Renal pelvis (tissue), 4 donors: Measurements from ENCODE around the gene PPP1R15B. TPM values are rescaled to one million over a fixed set of nuclear protein-coding genes. Genes with fewer than 3 reads are reported as not detected.
"Not testable (repeated sequence)": the region's sequence is repeated elsewhere in the genome, so short reads cannot be mapped to it uniquely, and the experiment has no call there.

Experiments
- DNase-seq: peaks from one replicate; pipeline ENCODE4 v3.0.0-alpha.2; 2013
- polyA plus RNA-seq, 3 donors: library from polyadenylated mRNA; unstranded; fragments of 120-200 nt; gene quantifications; one replicate each; pipeline ENCODE4 v1.2.1, GENCODE V29; 2013; ENCODE audit not compliant: insufficient read length in 3 of 3

Gene PPP1R15B
- polyA plus RNA-seq, 3 donors: 33.8 to 40.9 (median 38.6) TPM

DNA sequence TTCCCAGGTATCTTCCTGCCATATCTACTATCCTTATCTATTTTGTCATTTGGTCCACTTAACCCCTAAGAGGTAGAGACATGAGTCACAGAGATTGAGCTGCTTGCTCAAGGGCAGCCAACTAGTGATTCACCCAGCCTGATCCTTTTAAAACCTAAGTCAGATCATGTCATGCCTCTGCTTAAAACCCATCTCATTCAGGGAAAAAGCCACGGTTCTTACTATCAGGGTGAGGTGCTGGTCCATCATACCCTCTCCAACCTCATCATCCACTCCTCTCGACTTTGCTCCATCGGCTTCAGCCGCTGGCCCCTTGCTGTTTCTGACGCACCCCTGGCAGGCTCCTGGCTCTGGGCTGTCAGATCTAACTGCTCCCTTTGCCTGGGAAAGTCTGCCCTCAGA lies 14.4 kb upstream of the PPP1R15B start:
- DNase-seq: no peak

DNA sequence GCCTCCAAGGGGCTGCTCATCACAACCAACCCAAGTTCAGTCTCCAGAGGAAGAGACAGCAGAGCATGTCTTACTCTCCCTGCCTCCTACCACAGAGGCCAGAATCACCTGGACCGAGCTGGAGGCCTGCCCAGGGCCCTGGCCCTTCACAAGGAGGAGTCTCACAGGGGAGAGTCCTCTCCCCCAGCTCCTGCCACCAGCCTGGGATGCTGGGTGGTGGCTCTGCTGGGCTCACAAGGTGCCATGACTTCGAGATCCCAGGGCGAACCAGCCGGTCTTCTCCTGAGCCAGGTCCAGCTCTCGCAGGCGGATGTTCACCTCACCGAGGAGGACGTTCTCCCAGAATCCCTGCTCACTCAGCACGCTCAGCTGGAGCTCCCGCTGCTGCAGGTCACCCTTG lies 13.0 kb upstream of the PPP1R15B start:
- no peak for DNase-seq

DNA sequence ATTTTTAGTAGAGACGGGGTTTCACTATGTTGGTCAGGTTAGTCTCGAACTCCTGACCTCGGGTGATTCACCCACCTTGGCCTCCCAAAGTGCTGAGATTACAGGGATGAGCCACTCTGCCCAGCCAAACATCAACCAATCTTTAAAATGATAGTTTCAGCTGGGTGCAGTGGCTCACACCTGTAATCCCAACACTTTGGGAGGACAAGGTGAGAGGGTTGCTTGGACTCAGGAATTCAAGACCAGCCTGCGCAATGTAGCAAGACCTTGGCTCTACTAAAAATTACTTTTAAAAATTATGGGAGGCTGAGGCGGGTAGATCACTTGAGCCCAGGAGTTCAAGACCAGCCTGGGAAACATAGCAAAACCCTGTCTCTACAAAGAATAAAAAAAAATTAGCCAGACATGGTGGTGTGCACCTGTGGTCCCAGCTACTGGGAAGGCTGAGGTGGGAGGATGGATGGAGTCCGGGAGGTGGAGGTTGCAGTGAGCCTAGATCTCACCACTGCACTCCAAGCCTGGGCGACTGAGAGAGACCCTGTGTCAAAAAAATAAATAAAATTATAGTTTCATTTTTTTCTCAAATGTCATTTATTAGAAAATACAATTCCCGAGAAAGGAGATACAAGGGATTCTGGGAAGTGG lies 10.6 kb upstream of the PPP1R15B start:
- not testable (repeated sequence) for DNase-seq

DNA sequence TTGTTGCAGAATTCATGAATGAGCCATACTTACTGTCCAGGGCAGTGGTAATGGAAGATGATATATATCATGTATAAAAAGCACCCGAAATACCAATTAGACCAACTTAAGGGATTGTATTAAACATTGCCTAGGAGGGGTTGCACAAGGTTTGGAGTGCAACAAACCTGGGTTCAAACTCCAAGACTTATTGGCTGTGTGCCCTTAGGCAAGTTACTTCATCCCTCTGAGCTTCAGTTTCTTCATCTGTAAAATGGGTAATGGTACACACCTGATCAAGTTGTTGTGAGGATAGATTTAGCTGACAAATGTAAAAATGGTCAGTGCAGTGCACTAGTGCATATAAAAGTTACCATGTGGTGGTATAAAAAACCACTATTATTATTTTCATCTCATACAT lies 9.8 kb upstream of the PPP1R15B start:
- no peak for DNase-seq

DNA sequence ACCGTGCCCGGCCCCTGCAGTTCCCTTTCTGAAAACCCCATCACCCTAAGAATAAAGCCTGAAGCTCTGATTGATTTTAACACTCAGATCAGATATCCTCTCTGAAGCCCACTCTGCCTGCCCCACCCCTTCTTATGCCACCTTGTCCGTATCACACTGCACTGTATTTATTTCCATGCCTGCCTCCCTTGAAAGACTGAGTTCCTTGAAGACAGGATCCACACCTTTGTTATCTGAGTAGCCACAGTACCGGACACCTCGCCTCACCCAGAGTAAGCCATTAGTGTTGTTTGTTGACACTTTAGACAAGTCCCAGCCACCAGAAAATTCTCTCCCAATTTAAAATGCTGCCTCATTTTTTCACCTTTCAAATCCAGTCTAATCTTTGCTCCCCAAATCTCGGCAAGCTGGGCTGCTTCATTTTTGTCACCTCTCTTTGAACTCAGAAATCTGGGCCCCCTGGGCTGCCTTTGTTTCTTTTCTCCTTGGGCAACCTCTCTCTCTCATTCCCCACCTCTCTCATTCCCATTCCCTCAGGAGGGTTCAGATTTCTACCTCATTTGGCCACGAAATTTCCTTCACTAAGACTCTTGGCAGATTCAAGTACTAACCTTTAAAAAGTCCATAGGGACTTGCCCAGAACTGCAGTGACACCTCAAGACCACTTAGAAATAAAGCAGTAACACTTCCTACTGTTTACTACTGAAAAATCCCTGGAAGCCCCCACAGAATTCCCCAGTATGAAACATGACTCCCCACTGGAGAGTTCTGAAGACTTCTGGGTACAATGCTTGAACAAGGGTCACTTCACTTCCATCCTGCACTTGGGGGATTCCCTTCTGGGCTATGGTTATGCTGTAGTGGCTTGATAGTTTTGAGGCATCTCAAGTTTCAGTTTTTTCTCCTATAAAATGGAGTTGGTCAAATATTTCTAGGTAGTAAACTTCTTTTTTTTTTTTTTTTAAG lies 8.7 kb upstream of the PPP1R15B start:
- DNase-seq: no peak

DNA sequence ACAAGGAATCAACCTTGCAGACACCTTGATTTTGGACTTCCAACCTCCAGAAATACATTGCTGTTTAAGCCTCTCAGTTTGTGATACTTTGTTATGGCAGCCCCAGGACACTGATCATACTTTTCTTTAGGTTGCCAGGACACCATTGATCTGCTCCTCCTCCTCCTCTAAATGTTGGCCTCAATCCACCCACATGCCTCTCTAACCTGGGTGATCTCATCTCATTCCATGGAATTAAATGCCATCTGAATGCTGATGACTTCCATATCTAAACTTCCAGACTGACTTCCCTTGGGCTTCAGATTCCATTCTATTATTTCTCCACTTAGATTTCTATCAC lies 7.4 kb upstream of the PPP1R15B start:
- DNase-seq: no peak

DNA sequence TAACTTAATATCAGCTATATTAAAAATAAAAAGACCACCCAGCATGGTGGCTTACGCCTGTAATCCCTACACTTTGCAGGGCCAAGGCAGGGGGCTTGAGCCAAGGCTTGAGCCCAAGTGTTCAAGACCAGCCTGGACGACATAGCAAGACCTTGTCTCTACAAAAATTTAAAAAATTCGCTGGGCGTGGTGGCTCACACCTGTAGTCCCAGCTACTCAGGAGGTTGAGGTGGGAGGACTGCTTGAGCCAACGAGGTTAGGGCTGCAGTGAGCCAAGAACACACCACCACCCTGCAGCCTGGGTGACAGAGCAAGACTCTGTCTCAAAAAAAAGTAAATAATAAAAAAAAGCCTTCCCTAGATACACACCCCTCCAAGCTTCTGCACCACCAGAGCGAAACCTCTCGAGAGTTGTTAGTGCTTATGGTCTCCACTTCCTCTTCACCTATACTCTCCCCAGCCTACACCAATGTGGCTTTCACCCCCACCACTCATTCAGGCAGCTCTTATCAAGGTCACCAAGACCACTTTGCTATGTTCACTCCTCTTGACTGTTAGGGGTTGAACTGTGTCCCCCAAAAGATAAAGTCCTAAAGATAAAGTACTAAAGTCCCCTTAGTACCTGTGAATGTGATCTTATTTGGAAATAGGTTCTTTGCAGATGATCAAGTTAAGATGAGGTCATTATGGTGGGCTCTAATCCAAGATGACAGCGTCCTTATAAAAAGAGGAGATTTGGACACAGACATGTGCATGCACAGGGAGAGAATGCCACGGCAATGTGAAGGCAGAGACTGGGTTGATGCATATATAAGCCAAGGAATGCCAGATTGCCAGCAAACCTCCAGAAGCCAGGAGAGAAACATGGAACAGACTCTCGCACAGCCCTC lies 6.8 kb upstream of the PPP1R15B start:
- DNase-seq: no peak

DNA sequence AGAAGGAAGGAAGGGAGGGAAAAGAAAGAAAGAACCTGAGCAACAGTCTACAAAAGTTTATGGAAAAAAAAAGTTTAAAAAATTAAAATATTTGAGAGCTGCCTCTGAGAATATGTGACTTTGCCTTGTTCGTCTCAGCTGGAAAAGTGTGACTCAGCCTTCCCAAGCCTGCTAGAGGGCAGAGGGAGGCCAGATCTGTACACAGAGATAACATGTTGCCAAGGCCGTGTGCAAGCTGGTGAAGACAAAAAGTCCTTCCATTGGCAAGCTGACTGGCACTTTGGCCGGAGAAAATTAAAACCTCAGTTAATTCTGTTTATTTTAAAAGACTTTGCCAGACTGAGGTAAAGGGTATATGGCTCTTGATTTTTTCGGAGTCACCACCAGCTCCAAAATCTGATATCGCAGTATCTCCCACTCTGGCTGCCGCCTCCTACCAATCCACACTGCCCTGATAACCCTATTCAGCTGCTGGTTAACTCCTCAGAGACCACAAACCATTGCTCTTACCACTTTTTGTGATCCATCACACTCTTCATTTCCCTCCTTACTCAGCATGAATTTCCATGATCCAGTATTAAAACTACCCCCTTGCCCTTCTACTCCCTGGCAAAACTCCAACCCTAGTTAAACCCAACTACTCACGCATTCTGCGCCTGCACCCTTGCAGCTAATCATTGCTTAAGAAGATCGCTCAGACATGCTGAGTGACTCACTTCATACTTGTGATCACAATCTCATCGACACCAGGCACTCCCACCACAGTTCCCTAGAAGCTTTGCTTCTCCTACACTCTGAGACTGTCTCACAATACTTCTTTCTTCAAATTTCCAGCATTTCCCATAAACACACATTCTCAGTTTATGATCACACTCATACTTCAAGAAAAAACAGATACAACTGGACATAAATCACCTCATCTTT lies 5.7 kb upstream of the PPP1R15B start:
- peak; percentile 56 for DNase-seq

DNA sequence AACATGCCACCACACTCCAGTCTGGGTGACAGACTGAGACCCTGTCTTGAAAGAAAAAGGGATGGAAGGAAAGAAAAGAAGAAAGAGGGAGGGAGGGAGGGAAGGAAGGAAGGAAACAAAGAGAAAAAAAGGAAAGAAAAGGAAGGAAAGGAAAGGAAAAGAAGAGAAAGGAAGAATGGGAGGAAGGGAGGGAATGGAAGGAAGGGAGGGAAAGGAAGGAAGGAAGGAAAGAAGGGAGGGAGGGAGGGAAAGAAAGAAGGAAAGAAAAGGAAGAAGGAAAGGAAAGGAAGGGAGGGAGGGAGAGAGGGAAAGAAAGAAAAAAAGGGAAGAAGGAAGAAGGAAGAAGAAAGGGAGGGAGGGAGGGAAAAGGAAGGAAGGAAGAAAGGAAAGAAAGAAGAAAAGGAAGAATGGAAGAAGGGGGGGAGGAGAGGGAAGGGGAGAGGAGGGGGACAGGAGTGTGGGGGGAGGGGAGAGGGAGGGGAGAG lies 5.0 kb upstream of the PPP1R15B start:
- DNase-seq: no peak

DNA sequence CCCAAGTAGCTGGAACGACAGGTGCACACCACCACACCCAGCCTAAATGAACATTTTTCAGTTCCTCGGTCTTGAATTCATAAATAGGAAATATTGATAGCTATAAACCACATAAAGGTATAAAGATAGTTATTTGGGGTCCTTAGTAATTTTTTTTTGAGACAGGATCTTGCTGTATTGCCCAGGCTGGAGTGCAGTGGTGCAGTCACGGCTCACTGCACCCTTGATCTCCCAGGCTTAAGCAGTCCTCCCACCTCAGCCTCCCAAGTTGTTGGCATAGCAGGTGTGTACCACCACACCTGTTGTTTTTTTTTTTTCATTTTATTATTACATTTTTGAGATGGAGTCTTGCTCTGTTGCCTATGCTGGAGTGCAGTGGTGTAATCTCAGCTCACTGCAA lies 3.7 kb upstream of the PPP1R15B start:
- no peak for DNase-seq

DNA sequence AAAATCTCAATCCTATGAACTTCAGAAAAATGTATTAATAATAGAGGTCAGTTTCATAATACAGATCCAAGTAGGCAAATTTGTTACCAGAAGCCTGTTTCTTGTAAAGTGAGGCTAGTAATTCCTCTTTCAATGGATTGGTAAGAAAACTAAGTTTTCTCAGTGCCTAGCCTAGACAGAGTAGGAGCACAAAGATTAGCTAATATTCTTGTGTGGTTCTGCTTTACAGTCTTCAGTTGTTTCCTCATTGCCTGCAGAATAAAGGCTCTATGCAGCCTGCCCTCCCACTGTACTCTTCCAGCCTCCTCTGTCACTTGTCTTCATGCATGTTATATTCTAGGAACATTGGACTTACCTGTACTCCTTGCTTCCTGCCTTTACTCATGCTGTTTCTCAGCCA lies 2.4 kb upstream of the PPP1R15B start:
- DNase-seq: no peak

DNA sequence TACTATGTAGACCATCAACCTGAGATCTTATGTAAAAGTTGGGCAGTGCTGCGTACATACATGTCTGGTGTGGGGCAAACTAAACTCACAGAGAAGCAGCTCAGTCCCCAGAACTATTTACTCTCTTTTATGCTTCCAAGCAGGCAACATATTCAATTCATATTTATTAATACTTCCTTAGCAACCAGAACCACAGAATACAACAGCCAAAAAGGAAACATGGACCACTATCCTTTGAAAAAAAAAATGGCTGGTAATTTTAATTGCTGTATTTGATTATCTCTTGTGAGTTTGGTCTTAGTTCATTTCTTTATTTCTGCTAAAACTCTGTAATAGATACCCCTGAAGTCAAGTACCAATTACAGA lies 1.5 kb upstream of the PPP1R15B start:
- DNase-seq: no peak

DNA sequence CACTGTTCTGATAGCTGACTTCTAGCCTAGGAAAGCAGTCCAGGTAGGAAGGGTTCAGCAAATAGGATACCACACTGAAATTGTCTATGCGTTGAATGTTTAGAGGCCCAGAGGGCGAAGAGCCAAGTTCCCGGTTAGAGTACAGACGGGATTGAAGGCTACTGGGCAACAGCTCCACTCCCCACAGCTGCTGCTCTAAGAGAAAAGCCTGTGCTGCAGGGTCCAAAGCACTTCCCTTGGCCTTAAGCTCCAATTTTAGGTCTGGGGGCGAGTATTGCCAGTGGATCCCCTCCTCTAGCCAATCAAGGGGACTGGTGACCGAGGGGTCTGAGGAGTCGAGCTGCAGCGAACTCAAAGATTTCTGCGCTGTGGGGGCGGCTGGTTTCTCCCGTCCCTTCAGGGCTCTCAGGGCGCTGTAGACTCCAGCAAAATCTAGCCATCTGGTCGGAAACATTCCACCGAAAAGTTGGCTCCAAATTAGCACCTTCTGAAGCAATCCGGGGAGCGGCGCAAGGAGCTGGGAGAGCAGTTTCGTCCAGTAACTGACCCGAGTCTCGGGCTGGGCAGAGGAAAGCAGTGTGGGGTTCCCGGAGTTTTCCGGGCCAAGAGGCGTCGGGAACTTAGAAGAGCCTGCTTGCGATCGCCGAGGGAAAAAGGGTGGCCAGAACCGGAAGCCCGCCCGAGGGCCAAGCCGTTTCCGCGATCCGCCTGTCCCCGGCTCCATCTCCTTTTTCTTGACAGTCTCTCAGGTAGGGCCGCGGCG lies 748 bp downstream of the PPP1R15B start:
- DNase-seq: peak; percentile 53

DNA sequence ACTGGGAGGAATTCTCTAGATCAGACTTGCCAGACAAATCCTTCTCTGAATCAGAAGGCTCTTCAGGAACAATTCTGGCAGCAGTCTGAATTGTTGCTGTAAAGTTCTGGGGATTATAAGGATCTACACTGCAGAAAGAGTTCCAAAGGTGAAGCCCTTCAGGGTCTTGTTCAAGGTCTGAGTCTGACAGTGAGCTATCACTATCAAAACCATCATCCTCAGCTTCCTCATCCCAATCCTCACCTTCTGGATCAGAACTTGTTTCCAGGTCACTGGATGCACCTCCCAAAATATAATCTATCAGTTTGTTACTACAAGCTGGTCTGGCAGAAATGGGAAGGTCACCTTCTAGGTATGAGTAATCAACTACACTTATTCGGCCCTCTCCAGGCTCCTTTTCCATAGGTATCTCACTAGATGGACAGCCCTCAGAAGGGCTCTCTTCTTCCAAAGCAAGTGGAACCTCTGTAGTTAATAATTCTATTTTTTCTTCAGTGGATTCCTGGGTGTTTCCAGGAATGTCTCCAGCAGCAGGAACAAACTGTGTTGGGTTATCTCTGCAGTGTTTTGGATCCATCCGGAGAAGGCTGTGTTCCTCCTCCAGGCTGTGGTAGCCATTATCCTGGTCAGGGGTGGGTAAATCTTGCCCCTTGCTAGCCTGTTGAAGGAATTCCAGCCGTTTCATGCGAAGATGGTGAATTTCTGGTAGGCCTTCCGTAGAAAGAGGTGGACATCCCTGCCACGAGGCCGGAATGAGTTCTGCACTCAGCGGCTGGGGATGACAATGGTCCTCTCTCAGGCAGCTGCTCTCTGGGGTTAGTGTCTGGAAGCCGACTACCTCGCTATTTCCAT lies 1.6 kb downstream of the PPP1R15B start:
- no peak for DNase-seq

DNA sequence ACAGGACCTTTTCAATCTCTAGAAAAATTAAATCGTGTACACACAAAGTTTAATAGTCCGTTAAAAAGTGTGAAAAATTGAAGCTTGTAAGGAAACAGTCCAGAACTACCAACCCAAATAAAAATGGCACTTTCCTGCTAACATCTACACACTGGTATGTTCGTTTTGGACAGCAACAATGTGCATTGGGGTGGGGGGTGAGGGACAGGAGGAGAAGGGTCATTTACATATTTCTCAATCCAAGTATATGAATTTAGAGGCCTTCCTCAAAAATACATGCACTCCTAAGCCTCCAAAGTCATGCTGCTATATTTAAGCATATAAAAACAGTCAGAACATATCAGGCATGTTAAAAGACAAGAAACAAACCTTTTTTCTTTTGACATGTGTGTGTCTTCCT lies 2.5 kb downstream of the PPP1R15B start:
- no peak for DNase-seq

DNA sequence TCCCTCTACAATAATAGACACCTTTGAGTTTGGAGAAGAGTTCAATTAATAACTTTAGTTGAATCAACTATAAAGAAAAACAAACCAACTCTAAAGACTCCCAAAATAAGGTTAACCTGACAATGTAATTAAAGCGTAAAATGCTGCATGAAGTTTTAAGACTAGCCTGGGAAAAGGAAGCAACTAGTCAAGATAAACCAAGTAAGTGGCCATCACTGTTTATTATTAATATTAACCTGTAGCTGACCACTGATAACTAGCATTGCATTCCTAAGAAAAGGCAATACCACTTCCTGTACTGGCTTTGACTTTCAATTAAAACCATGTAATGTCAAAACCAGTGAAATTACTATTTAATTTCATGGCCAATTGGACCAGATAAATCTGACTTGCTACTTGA lies 3.0 kb downstream of the PPP1R15B start:
- DNase-seq: no peak

DNA sequence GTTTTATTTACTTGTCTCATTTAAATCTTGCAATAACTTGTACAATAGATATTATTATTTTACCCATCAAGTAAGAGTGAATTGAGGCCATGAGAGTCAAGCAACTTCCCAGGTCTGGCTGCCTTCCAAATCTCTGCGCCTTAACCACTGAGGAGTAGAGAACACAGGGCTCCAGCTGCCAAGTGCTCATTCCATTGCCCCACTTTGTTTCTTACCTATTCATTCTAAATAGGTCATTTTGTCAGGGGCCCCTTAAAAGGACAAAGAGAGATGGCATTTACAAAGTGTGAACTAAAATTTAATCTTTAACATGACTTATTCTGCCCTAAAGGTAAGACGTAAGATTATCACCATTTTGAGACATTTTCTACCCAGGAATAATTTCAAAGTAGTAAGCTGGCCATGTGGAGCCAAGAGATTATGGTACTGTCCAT lies 3.5 kb downstream of the PPP1R15B start:
- peak; percentile 48 for DNase-seq

DNA sequence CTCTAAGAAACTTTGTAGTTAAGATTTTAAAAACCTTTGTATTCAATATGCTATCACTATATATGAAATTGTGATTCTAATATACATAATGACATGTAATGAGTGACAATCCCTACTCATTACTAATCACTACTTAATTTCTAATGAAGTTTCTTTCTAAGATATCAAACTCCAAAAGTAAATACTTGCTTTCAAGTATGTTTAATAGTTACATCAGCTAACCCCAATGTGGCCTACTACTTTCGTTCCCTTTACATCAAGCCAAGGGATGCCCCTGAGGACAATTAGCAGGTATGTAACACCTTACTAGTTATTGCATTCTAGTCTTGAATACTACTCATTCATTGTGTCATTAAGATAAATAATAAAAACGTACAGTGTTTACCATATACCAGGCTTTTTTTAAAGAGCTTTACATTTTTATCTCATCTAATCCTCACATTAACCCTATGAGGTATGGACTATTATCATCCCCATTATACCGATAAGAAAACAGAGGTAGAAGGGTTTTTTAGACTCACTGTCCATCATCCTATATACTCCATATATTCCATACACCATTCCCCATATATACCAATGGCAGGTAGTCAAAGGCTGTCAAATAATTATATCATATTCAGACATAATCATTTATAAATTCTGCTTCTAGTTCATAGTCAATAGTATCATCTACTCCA lies 4.2 kb downstream of the PPP1R15B start:
- no peak for DNase-seq

DNA sequence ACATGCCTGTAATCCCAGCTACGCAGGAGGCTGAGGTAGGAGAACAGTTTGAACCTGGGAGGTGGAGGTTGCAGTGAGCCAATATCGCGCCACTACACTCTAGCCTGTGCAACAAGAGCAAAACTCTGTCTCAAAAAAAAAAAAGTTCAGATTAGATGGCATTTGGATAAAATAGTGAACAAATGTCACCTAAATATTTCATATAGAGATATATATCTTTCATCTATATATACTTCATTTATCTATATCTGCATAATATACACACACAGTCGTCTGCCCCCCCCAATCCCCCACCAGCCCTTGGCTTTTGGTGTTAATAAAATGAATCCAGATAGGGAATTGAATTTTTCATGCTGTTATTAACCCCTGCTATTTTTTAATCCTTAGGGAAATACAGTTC lies 5.0 kb downstream of the PPP1R15B start:
- DNase-seq: no peak
